DND-41 (cell line): Measurements from ENCODE around the gene NOC2L.

ENCODE experiments used
- CTCF ChIP-seq: IDR thresholded peaks from 2 replicates; pipeline ENCODE4 v1.5.1; 2012; ENCODE audit warnings: borderline replicate concordance, low read length, moderate library complexity, mild to moderate bottlenecking; ENCODE audit not compliant: poor library complexity, severe bottlenecking; ENCODE audit errors: extremely low read depth
- EZH2 ChIP-seq: IDR thresholded peaks from 3 replicates; pipeline ENCODE4 v1.6.1; 2012; ENCODE audit warnings: borderline replicate concordance, low read depth, mild to moderate bottlenecking, moderate library complexity, low read length, inconsistent platforms; ENCODE audit not compliant: severe bottlenecking

- TF ChIP-seq CTCF = no peak
- no peak for TF ChIP-seq EZH2
These were observed 36.9 kb upstream of the NOC2L start for GRCh38 chr1:995665-996633.
